NCI-H345 (cell line): ENCODE data around the gene AGAP1.
A peak's percentile ranks its signal among the peaks of the same experiment; 100 is the strongest.
"Not testable (repeated sequence)": the region's sequence is repeated elsewhere in the genome, so short reads cannot be mapped to it uniquely, and the experiment has no call there.

Experiments
- DNase-seq: peaks from one replicate; lab custom pipeline; 2025; lab: John Stamatoyannopoulos, UW

AGAP1 gene

DNA sequence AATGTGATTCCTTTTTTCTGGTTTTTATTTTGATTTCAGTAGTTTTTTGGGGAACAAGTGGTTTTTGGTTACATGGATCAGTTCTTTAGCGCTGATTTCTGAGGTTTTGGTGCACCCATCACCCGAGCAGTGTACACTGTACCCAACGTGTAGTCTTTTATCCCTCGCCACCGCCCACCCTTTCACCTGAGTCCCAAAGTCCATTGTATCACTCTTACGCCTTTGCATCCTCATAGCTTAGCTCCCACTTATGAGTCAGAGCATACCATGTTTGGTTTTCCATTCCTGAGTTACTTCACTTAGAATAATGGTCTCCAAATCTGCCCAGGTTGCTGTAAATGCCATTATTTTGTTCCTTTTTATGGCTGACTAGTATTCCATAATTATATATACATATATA lies 453.2 kb downstream of the AGAP1 start:
- not testable (repeated sequence) for DNase-seq

DNA sequence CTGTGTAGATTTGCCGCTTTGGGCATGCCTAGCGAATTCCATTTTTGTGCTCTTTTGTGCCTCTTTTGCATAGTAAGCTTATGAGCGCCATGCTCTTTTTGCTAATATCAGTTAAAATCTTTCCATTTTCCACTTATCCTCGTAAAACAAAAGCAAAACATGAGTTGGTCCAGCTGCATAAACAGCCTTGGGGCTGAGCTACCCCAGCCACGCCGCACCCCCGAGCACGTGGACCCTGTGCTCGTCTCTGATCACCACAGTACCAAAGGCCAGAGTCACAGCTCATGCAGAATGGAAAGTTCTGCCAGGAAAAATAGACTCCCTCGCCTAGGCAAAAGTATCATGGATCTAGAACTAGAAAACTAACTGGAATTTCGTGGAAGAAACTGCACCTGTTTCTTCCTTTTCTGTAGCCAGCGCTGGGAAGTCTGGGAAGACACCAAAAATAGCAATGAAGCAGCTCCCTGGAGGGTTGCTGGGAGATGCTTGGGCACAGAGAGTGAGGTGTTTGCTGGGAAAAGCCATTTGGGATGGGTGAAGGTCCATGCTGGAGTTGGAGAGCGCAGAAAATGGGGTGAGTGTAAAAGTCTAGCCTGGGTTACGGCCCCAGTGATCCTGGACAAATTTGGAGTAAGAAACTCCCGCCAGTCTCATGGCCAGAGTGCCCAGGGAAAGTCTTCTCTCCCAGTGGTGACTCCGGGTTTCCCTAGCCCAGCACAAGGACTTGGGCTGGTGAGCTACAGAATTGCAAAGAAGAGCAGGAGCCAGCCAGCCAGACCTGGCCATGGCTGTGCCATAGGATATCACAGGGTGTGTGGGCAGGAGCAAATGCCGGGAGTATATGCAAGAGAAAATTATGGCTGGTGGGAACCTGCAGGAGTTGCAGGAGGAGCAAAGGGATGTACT lies 456.0 kb downstream of the AGAP1 start:
- no peak for DNase-seq

DNA sequence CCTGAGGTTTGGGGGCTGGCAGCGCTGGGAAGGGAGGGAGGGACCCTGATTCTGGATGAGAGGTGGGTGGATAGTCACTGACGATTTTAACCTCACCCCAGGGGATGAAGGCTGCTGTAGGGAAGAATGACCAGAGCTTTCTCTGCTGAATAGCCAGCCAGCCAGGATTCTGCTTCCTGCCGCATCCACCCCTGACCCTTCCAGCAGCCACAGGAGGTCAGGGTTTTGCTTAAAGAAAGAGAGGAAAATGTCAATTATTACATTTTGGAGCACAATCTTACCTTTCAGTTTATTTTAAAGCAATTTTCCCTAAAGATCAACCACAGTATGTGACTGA lies 456.6 kb downstream of the AGAP1 start:
- no peak for DNase-seq

DNA sequence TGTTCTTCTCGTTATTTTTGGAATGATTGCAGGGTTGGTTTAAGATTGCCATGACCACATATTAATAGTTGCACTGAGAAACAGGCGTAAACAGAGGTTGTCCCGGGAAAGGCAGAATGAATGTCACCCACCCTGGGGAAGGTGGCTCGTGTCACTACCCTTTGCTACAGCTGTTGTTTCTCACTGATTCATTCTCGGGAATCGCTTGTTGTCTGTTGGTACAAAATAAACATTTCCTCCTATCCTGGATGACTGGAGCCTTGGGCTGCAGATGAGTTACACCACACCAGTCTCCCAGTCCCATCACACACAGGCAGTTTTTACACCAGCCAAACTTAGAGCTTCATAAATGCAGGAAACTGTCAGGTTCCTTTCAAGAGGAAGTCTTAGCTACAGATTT lies 457.6 kb downstream of the AGAP1 start:
- DNase-seq, result no peak

DNA sequence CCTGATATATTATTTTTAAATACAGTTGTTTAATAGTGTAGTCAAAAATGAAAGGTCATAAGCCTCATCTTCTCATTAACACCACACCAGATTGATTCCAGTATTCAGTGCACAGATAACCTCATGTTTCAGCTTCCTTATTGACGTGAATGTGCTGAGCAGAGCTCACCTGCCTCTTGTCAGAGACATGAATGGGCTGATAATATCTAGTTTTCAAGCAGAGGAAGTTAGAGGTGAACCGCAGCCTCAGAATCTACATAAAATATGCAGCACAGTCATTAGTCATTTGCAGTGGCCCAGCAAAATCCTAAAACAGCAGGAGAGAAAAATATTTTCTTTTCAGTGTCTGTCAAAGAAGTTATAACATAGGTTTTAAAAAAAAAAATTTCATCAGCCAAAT lies 458.1 kb downstream of the AGAP1 start:
- DNase-seq, result no peak

DNA sequence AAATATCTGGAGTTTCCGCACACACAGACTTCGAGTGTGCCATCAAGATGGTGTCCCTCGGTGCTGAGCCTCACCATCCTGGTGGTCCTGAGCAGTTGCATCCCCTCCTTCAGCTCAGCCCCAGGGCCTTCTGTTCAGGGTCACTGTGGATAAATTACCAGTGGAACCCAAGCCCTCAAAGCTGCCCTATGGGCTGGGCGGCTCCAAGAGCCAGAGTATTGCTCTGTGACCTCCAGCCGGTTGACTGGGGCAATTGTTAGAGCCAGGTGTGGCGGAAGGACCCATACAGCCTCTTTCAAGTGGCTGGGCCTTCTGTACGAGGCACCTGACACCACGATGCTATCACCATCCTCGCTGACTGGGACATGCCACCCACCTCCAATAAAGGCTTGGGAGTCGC lies 458.9 kb downstream of the AGAP1 start:
- DNase-seq, result no peak

DNA sequence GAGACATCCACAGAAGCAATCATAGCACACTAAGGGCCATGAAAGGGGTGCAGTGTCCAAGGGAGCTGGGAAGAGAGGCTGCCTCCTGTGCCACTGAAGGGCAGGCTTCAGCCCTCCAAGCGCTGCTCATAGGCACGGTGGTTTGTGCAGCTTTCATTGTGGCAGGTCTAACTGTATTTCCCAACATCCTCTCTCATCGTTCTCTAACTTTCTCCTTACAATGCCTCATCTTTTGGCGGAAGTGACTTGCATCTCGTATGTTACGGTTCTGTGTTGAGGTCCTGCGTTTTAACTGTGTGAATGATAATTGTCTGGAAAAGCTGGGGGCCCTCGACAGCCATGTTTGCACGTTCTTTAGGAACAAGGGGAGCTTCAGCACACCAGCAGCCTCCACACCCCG lies 460.4 kb downstream of the AGAP1 start:
- DNase-seq, result no peak

DNA sequence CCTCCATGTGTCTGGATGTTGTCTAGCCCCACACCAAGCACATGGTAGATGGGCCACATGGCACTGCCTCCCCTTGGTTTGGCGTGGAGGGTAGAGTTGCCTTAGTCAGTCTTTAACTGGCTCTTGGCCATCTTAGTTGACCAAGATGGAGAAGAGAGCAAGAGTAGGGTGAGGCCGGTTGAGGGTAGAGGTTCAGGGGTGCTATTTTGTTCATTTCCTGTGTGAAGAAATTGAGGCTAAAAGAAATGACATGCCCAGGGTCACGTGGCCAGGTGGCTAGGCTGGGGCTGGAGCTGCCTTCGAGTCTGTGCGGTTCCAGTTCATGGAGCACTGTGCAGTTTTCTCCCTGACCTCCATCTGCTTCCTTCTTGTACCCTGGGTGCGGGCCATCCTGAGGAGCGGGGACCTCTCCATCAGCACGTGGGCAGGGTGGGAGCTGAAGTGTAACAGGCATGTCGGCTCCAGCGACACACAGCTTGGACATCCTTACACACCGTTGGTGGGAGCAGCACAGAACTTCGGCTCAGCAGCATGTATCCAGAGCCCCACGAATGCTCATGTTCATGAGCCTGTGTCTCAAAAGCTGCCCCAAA lies 461.1 kb downstream of the AGAP1 start:
- DNase-seq, result no peak

DNA sequence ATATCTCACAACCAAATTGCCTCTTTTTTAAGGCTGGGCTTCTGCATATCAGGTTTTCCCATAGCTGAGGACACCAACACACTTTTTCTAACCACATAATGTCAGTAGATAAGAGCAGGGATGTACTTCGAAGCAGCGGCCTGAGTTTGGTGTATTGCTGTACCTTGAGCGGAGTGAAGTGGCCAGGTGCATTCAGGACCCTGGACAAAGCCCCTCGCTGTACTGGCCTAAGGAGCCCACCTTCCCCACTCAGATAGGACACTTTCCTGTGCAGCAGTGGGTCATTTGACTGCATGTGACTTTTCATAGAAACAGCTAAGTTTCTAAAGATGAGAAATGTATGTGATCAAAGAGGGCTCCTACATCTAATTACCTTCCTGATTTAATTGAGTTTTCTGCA lies 461.8 kb downstream of the AGAP1 start:
- DNase-seq, result no peak

DNA sequence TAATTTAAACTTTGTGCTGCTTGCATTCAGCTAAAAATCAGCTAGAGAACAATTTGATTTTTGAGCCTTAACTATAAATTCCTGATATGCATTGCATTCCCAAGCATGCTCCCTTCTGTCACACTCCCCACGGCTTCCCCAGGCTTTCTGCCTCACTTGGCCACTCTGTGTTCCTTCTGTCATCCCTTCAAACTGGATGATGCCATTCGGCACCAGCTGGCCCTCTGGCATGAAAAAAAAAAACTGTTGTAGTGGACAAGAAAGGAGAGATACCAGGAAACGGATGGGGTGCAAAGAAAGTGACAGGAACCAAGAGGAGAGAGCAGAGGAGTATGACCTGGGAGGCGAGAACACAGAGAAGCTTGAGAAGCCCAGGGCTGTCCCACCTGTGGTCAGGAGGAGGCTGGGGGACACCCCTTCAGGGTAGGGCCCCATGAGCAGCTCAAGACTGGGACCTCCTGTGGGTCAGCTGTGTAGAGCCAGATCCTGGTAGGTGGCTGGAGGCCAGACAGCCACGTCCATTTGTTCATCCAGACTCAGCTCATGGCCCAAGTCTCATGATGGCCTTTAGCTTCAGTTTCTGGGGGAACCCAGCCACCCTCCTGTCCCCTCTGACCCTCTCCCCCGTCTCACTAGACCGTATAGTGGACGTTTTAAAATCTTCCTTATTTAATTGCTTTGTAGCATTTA lies 462.6 kb downstream of the AGAP1 start:
- DNase-seq, result no peak

DNA sequence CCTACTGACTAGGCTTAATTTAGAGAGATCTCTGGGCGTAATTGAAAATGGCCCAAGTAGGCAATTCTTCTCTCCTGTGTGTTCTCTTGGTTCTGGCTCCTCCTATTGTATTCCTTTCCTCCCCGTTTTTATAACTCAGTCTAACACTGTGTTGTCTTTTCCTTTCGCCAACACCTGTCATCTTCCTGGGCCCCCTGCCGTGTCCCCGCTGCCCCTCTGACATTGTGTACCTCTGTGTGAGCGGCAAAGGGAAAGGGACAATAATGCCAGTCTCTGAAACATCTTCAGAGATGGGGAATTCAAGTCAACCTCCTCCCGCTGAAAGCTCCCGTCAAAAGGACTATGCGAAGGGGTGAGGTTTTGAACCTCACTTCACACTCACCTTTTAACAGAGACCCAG lies 463.4 kb downstream of the AGAP1 start:
- peak; percentile 10 for DNase-seq

DNA sequence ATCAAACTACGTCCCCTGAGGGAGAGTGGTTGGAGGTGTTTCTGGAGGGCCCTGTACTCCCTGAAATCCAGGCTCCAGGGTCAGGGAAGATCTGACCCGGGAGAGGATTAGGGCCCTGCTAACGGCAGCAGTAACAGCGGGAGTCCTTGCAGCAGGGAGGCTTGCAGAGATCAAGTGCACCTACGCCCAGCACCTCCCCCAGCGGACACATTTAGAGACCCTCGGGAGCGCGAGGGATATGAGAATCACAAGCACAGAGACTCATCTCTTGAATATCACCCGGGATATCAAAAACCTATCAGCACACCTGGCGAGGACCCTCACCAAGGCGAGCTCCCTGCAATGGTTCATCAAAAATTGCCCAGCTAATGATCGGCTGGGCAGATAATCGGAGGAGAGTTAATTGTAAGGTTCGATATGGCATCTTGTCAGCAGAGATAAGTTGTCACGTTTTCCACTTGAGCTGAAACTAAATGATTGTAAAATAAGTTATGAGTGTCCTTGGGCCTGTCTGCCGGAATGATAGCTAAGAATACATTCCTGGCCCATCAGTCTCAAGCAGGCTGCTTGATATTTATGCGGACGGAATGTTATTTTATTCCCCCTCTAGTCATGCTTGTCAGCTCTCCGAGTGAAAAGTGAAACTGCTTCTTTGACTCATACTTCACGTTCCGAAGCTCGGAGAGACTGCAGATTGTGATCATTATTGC lies 464.5 kb downstream of the AGAP1 start:
- no peak for DNase-seq

DNA sequence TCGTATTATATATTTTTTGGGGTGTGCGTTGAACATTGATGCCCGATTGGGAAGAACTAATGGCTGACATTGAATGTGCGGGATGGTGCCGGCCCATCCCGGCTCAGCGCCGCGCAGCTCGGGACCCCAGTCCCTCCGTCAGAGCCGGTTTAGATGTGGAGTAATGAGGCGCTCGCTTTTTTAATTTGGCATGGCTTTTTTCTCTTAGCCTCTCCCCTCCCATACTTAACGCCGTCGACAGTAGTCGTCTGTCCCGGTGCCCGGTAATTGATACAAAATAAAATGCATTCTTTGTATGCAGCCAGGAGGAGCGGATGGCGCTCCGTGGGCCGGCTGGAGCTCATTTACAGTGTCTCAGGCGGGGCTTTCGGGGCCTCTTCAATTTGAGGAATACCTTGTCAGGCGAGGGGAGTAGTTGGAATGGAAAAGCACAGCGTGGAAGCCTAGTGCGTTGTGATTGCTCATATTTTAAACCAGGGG lies 465.1 kb downstream of the AGAP1 start:
- no peak for DNase-seq

DNA sequence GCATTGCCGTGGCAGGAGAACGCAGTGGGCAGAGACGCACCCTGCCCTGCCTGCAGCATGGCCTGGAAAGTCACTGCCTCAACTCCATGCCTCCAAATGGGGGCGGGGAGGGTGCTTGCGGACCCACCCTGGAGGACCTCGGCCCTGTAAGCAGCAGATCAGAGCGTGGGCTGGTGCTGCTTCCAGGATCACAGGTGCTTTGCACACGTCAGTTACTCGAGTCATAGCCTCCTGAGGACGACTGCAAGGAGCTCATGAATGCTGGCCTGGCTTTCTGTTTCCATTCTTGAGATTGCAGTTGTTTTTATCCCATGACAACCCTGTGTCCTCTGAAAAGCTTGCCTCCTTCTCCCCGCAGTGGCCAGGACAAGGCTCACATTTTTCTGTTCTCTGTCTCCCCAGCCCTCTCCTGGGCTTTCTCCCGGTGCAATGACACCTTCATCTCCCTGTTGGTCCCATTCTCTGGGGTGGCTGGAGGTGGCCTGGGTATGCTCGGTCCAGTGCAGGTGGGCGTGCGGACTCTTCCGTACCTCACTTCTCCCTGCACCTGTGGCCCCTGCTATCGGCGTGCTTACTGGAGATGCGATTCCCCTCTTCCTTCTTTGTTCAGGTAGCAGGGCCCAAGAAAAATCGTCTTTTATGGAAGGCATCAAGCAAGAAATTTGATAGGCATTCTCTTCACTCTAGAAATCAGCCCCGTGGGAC lies 466.3 kb downstream of the AGAP1 start:
- DNase-seq, result no peak

DNA sequence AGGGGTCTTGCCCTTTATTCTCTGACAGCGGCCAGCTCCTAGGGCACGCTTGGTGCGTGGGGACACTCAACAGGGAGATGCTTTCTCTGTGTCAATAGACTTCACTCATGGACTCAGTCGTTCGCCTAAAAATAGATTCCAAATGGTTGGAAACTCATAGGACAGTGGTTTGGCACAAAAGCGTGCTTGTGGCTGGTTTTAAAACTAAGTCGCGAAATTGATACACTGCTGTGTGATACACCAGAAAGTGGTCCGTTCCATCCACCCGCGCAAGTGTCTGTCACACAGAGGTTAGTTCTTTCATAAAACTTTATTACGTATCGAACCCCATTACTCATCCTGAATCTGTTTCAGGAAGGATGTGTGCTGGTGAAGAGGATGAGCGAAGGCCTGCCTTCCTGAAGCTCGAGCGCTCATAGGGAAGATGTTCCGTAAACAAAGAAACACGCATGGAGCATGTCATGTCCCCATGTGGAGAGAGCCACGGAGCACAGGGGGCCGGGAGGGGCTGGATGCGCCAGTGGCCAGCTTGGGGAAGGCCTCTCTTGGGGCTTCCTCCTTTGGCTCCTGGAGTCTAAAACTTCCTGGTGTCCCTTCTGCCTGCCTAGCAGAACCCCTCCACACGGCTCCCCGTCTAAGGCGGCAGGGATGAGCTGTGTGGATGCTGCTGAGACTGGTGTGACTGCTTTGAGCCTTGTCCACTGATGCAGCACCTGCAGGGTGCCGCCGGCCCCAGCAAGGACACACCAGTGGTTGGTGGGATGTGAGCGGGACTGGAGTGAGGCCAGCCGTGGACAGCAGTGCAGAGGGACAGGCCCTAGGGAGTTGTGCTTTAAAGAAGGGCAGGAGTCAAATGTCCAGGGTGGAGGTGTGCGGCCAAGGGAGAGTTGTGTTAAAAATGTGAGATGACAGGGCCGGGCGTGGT lies 467.1 kb downstream of the AGAP1 start:
- no peak for DNase-seq

DNA sequence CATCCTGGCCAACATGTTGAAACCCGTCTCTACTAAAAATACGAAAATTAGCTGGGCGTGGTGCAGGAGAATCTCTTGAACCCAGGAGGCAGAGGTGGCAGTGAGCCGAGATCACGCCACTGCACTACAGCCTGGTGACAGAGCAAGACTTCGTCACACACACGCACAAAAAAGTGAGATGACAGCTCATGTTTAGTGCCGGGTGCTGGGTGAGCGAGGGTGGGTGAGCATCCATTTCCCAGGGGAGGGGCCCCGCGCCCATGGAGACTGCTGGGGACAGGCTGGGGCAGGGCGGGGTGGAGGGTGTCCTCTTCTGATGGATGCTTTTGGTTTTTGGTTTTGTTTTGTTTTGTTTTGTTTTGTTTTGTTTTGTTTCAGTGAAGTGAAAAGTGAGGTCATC lies 467.9 kb downstream of the AGAP1 start:
- DNase-seq, result no peak

DNA sequence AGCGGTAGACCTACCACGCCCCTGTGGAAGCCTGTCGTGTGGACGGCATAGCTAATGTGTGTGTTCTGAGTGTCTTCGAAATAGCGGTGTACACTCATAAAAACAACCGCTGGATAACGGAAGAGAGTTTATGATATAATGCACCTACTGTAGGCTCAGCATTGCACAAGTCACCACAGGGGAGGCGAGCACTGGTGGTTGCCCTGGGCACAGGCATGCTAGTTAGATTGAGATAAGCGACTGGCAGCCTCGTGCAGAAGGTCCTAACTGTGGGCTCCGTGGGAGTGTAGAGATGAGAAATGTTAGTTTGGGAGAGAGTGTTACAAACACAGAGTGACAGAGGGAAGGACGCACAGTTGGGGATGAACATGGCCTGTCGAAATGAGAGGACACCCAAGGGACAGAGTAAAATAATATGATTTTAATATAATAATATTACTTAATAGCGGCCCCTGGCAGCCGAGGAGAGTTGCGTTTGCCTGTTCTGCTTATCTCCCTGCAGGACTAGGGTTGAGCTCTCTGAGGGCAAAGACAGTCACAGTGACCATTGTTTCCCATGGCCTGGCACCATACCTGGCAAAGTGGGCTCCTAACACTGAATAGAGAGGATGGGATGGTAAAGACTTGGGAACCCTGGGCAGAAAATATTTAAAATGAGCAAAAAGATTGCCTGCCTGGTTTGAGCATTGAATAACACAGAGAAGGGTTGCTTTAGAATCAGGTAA lies 470.2 kb downstream of the AGAP1 start:
- no peak for DNase-seq

DNA sequence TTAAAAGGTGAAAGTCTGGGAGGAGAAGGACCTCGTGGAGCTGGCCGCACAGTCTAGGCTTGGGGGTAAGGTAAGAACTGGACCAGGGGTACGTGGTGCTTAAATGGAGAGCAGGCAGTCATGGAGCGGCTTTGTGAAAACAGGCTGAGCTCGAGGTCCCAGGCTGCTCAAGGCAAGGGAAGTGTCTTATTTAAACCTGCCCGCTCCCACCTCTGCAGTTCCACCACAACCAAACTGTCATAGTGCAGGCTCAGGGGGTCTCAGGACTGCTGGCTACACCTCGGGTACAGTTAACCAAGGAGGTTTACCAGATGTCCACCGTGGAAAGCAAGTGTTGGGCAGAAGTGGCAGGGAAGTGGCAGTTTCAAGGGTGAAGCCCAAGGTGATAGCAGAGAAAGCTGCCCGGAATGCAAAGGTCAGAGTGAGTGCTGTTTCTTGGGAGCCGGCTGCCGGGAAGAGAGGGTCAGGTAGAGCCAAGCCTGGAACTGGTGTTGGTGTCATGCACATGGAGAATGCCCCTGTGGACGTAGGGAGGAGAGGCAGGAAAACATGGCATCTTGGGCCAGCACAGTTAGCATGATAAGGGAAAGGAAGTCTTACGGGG lies 471.0 kb downstream of the AGAP1 start:
- no peak for DNase-seq

DNA sequence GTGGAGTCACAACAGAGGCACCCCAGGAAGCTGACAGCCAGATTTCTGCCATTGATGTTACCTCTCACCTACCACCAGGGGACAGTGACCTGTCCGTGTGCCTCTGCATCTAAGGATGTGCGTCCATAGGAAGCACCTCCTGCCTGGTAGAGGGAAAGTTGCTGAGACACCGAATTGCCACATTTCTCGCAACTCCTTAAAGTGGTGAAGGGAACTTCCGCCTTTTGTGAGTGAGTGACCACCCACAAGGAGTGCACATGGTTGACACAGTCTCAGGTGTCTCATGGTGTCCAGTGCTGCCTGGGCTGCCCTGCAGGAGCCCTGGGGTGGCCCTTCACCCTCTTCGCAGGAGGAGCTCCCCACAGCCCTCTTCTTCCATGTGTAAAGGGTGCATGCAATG lies 472.6 kb downstream of the AGAP1 start:
- DNase-seq, result no peak
